Measurements from ENCODE around the gene SH3PXD2A. TPM values are rescaled to one million over a fixed set of nuclear protein-coding genes. Genes with fewer than 3 reads are reported as not detected.

Gene SH3PXD2A
- total and polyA plus RNA-seq, 9 of the 15 experiments (the other 6 are each of a cell fraction or from before 2014, with no cell fraction given), result 0.41 to 9.3 (median 2.5) TPM

DNA sequence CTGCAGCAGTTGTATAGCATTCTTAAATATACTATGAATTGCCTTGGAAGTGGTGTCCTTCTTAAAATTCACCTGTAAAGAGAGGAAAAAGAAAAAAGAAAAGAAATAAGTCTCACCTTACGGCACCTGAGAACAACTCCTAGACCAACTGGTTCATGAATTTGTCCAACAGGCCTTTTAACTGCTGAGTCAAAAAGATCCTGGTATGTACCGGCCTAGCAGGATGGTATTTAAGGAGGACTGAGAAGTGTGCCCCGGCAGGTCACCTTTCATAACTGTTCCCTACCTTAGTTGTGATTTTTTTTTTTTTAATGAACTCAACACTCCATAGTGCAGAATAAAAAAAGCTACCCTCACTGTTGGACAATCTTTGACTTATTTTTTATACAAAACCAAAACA lies 36.8 kb upstream of the SH3PXD2A start:
- ATAC-seq (no peak), FAIRE-seq (no peak), DNase-seq (ENCODE audit: extremely low read depth in 1 of 4, low spot score in 3 of 4) (no peak)
- Histone ChIP-seq H3K4me2 (ENCODE audit: insufficient read depth, low read length) (no peak overlapping the region), H3K4me1 (replicated peaks in 1 of 2; ENCODE audit: control insufficient read depth in 2 of 2, insufficient read depth in 2 of 2, low read length in 2 of 2) (no peaks in the 10 kb centered on the region; a peak in 1 of 5 replicates), H4K20me1 (replicated peaks; ENCODE audit: control insufficient read depth, insufficient read depth, low read length) (no peaks in the 10 kb centered on the region), H3K9me1 (ENCODE audit: control insufficient read depth, insufficient read depth, low read length) (no peaks in the 10 kb centered on the region), H3K79me2 (ENCODE audit: control insufficient read depth, insufficient read depth, low read length) (no peaks in the 10 kb centered on the region), H3K27ac (ENCODE audit: extremely low read depth, low read depth, low read length) (no peak overlapping the region), H3K9ac (ENCODE audit: insufficient read depth in 1 of 2, low read depth in 2 of 2, low read length in 2 of 2) (no peak overlapping the region), H2AFZ (ENCODE audit: low read depth, low read length) (no peak overlapping the region), H3K4me3 (no peak overlapping the region), H3K36me3 (ENCODE audit: control insufficient read depth, insufficient read depth, low read length) (peaks cover 3% of the 10 kb centered on the region; the same call in 2 of the 3 replicates), H3K27me3 (ENCODE audit: control insufficient read depth in 2 of 2, insufficient read depth in 2 of 2, low read length in 2 of 2) (no peaks in the 10 kb centered on the region), H3K9me3 (replicated peaks; ENCODE audit: control insufficient read depth, insufficient read depth, low read depth, low read length) (no peaks in the 10 kb centered on the region)
- ChIA-PET CTCF (ENCODE audit: low intra/inter-chr PET ratio) (no interaction called here), POLR2A (no interaction called here)
- 90% methylated on average over 3 of the region's 3 CpGs for WGBS (ENCODE audit: insufficient coverage, low coverage, missing lambda C conversion rate)
- intact Hi-C loops (cut with micrococcal nuclease), result no loop called here
- BruUV-seq (replicated peaks), result no TSS peak
- in situ Hi-C loops (cut with MboI), result loop anchor here (10.0 kb wide), 1 partner anchor 313 kb away; no protein-coding TSS in a partner anchor
- TF ChIP-seq, protein P1, sequence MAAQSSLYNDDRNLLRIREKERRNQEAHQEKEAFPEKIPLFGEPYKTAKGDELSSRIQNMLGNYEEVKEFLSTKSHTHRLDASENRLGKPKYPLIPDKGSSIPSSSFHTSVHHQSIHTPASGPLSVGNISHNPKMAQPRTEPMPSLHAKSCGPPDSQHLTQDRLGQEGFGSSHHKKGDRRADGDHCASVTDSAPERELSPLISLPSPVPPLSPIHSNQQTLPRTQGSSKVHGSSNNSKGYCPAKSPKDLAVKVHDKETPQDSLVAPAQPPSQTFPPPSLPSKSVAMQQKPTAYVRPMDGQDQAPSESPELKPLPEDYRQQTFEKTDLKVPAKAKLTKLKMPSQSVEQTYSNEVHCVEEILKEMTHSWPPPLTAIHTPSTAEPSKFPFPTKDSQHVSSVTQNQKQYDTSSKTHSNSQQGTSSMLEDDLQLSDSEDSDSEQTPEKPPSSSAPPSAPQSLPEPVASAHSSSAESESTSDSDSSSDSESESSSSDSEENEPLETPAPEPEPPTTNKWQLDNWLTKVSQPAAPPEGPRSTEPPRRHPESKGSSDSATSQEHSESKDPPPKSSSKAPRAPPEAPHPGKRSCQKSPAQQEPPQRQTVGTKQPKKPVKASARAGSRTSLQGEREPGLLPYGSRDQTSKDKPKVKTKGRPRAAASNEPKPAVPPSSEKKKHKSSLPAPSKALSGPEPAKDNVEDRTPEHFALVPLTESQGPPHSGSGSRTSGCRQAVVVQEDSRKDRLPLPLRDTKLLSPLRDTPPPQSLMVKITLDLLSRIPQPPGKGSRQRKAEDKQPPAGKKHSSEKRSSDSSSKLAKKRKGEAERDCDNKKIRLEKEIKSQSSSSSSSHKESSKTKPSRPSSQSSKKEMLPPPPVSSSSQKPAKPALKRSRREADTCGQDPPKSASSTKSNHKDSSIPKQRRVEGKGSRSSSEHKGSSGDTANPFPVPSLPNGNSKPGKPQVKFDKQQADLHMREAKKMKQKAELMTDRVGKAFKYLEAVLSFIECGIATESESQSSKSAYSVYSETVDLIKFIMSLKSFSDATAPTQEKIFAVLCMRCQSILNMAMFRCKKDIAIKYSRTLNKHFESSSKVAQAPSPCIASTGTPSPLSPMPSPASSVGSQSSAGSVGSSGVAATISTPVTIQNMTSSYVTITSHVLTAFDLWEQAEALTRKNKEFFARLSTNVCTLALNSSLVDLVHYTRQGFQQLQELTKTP (IDR thresholded peaks at IDR 0.05; ENCODE audit: low read depth in 1 of 2, partially characterized antibody in 2 of 2), result no peak
- TF ChIP-seq, protein P2, sequence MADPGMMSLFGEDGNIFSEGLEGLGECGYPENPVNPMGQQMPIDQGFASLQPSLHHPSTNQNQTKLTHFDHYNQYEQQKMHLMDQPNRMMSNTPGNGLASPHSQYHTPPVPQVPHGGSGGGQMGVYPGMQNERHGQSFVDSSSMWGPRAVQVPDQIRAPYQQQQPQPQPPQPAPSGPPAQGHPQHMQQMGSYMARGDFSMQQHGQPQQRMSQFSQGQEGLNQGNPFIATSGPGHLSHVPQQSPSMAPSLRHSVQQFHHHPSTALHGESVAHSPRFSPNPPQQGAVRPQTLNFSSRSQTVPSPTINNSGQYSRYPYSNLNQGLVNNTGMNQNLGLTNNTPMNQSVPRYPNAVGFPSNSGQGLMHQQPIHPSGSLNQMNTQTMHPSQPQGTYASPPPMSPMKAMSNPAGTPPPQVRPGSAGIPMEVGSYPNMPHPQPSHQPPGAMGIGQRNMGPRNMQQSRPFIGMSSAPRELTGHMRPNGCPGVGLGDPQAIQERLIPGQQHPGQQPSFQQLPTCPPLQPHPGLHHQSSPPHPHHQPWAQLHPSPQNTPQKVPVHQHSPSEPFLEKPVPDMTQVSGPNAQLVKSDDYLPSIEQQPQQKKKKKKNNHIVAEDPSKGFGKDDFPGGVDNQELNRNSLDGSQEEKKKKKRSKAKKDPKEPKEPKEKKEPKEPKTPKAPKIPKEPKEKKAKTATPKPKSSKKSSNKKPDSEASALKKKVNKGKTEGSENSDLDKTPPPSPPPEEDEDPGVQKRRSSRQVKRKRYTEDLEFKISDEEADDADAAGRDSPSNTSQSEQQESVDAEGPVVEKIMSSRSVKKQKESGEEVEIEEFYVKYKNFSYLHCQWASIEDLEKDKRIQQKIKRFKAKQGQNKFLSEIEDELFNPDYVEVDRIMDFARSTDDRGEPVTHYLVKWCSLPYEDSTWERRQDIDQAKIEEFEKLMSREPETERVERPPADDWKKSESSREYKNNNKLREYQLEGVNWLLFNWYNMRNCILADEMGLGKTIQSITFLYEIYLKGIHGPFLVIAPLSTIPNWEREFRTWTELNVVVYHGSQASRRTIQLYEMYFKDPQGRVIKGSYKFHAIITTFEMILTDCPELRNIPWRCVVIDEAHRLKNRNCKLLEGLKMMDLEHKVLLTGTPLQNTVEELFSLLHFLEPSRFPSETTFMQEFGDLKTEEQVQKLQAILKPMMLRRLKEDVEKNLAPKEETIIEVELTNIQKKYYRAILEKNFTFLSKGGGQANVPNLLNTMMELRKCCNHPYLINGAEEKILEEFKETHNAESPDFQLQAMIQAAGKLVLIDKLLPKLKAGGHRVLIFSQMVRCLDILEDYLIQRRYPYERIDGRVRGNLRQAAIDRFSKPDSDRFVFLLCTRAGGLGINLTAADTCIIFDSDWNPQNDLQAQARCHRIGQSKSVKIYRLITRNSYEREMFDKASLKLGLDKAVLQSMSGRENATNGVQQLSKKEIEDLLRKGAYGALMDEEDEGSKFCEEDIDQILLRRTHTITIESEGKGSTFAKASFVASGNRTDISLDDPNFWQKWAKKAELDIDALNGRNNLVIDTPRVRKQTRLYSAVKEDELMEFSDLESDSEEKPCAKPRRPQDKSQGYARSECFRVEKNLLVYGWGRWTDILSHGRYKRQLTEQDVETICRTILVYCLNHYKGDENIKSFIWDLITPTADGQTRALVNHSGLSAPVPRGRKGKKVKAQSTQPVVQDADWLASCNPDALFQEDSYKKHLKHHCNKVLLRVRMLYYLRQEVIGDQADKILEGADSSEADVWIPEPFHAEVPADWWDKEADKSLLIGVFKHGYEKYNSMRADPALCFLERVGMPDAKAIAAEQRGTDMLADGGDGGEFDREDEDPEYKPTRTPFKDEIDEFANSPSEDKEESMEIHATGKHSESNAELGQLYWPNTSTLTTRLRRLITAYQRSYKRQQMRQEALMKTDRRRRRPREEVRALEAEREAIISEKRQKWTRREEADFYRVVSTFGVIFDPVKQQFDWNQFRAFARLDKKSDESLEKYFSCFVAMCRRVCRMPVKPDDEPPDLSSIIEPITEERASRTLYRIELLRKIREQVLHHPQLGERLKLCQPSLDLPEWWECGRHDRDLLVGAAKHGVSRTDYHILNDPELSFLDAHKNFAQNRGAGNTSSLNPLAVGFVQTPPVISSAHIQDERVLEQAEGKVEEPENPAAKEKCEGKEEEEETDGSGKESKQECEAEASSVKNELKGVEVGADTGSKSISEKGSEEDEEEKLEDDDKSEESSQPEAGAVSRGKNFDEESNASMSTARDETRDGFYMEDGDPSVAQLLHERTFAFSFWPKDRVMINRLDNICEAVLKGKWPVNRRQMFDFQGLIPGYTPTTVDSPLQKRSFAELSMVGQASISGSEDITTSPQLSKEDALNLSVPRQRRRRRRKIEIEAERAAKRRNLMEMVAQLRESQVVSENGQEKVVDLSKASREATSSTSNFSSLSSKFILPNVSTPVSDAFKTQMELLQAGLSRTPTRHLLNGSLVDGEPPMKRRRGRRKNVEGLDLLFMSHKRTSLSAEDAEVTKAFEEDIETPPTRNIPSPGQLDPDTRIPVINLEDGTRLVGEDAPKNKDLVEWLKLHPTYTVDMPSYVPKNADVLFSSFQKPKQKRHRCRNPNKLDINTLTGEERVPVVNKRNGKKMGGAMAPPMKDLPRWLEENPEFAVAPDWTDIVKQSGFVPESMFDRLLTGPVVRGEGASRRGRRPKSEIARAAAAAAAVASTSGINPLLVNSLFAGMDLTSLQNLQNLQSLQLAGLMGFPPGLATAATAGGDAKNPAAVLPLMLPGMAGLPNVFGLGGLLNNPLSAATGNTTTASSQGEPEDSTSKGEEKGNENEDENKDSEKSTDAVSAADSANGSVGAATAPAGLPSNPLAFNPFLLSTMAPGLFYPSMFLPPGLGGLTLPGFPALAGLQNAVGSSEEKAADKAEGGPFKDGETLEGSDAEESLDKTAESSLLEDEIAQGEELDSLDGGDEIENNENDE (IDR thresholded peaks at IDR 0.05; ENCODE audit: low read depth, low read length), result no peak
- TF ChIP-seq, protein P3, sequence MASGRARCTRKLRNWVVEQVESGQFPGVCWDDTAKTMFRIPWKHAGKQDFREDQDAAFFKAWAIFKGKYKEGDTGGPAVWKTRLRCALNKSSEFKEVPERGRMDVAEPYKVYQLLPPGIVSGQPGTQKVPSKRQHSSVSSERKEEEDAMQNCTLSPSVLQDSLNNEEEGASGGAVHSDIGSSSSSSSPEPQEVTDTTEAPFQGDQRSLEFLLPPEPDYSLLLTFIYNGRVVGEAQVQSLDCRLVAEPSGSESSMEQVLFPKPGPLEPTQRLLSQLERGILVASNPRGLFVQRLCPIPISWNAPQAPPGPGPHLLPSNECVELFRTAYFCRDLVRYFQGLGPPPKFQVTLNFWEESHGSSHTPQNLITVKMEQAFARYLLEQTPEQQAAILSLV (tag; IDR thresholded peaks at IDR 0.05), result no peak
- TF ChIP-seq RFX5 (IDR thresholded peaks at IDR 0.05; ENCODE audit: low read depth, low read length), result no peak
- TF ChIP-seq ZNF354B (CRISPR knock-in tag; IDR thresholded peaks at IDR 0.05), result no peak
- no peak for TF ChIP-seq FOXK1 (CRISPR knock-in tag; IDR thresholded peaks at IDR 0.05; ENCODE audit: borderline replicate concordance)

Data from K562 (cell line).